ENCODE results near the gene CTXND2.
"Not testable (repeated sequence)": the region's sequence is repeated elsewhere in the genome, so short reads cannot be mapped to it uniquely, and the experiment has no call there.

The CTXND2 gene

GRCh38 chr1:150906813-150907212, 19.9 kb downstream of the CTXND2 start:
- Histone ChIP-seq H3K4me3 (ENCODE audit: insufficient read depth, low read depth, low read length, poor library complexity, severe bottlenecking) (no peak overlapping the region), H3K27me3 (replicated peaks; ENCODE audit: control insufficient read depth, insufficient read depth, low read length, poor library complexity, severe bottlenecking) (no peaks in the 10 kb centered on the region), H3K36me3 (ENCODE audit: control insufficient read depth, insufficient read depth, low read length) (no peaks in the 10 kb centered on the region), H3K9me3 (ENCODE audit: control insufficient read depth, low read length) (no peaks in the 10 kb centered on the region), H3K27ac (ENCODE audit: insufficient read depth, low read length, poor library complexity, severe bottlenecking) (no peak overlapping the region), H3K4me1 (ENCODE audit: control insufficient read depth, insufficient read depth, low read length, poor library complexity, severe bottlenecking) (no peaks in the 10 kb centered on the region)
- no peak for DNase-seq

GRCh38 chr1:150909585-150910180, 22.7 kb downstream of the CTXND2 start:
- Histone ChIP-seq H3K4me1 (ENCODE audit: control insufficient read depth, insufficient read depth, low read length, poor library complexity, severe bottlenecking) (no peaks in the 10 kb centered on the region), H3K4me3 (ENCODE audit: insufficient read depth, low read depth, low read length, poor library complexity, severe bottlenecking) (no peak overlapping the region), H3K27me3 (replicated peaks; ENCODE audit: control insufficient read depth, insufficient read depth, low read length, poor library complexity, severe bottlenecking) (no peaks in the 10 kb centered on the region), H3K9me3 (ENCODE audit: control insufficient read depth, low read length) (no peaks in the 10 kb centered on the region), H3K27ac (ENCODE audit: insufficient read depth, low read length, poor library complexity, severe bottlenecking) (no peak overlapping the region), H3K36me3 (ENCODE audit: control insufficient read depth, insufficient read depth, low read length) (no peaks in the 10 kb centered on the region)
- DNase-seq, result no peak

- no peak for DNase-seq
- no peak overlapping the region for H3K27ac ChIP-seq (ENCODE audit: insufficient read depth, low read length, poor library complexity, severe bottlenecking)
- no peaks in the 10 kb centered on the region for H3K4me1 ChIP-seq (ENCODE audit: control insufficient read depth, insufficient read depth, low read length, poor library complexity, severe bottlenecking)
Measured at GRCh38 chr1:150912623-150913022, 25.7 kb downstream of the CTXND2 start.

GRCh38 chr1:150917387-150917786, 30.5 kb downstream of the CTXND2 start:
- Histone ChIP-seq H3K27me3 (replicated peaks; ENCODE audit: control insufficient read depth, insufficient read depth, low read length, poor library complexity, severe bottlenecking) (no peaks in the 10 kb centered on the region), H3K36me3 (ENCODE audit: control insufficient read depth, insufficient read depth, low read length) (no peaks in the 10 kb centered on the region), H3K4me3 (ENCODE audit: insufficient read depth, low read depth, low read length, poor library complexity, severe bottlenecking) (no peak overlapping the region), H3K27ac (ENCODE audit: insufficient read depth, low read length, poor library complexity, severe bottlenecking) (no peak overlapping the region), H3K9me3 (ENCODE audit: control insufficient read depth, low read length) (no peaks in the 10 kb centered on the region), H3K4me1 (ENCODE audit: control insufficient read depth, insufficient read depth, low read length, poor library complexity, severe bottlenecking) (peaks cover 3% of the 10 kb centered on the region)
- no peak for DNase-seq

More at GRCh38 chr1:150912623-150913022, 25.7 kb downstream of the CTXND2 start:
- Histone ChIP-seq H3K4me3 (ENCODE audit: insufficient read depth, low read depth, low read length, poor library complexity, severe bottlenecking) (no peak overlapping the region), H3K36me3 (ENCODE audit: control insufficient read depth, insufficient read depth, low read length) (no peaks in the 10 kb centered on the region), H3K27me3 (replicated peaks; ENCODE audit: control insufficient read depth, insufficient read depth, low read length, poor library complexity, severe bottlenecking) (no peaks in the 10 kb centered on the region), H3K9me3 (ENCODE audit: control insufficient read depth, low read length) (no peaks in the 10 kb centered on the region)

GRCh38 chr1:150922519-150922975, 35.6 kb downstream of the CTXND2 start:
- Histone ChIP-seq H3K9me3 (ENCODE audit: control insufficient read depth, low read length) (no peaks in the 10 kb centered on the region), H3K36me3 (ENCODE audit: control insufficient read depth, insufficient read depth, low read length) (no peaks in the 10 kb centered on the region), H3K4me1 (ENCODE audit: control insufficient read depth, insufficient read depth, low read length, poor library complexity, severe bottlenecking) (peaks cover 7% of the 10 kb centered on the region), H3K4me3 (ENCODE audit: insufficient read depth, low read depth, low read length, poor library complexity, severe bottlenecking) (no peak overlapping the region), H3K27me3 (replicated peaks; ENCODE audit: control insufficient read depth, insufficient read depth, low read length, poor library complexity, severe bottlenecking) (no peaks in the 10 kb centered on the region), H3K27ac (ENCODE audit: insufficient read depth, low read length, poor library complexity, severe bottlenecking) (no peak overlapping the region)
- DNase-seq, result peak; percentile 20 to 50 (median 39)

- H3K4me3 ChIP-seq (ENCODE audit: insufficient read depth, low read depth, low read length, poor library complexity, severe bottlenecking), result no peak overlapping the region
- peaks cover 14% of the 10 kb centered on the region for H3K36me3 ChIP-seq (ENCODE audit: control insufficient read depth, insufficient read depth, low read length)
- no peak for DNase-seq
- H3K27me3 ChIP-seq (replicated peaks; ENCODE audit: control insufficient read depth, insufficient read depth, low read length, poor library complexity, severe bottlenecking), result no peaks in the 10 kb centered on the region
- peak overlapping the region; percentile 2 for H3K27ac ChIP-seq (ENCODE audit: insufficient read depth, low read length, poor library complexity, severe bottlenecking)
- no peaks in the 10 kb centered on the region for H3K9me3 ChIP-seq (ENCODE audit: control insufficient read depth, low read length)
- peaks cover 7% of the 10 kb centered on the region for H3K4me1 ChIP-seq (ENCODE audit: control insufficient read depth, insufficient read depth, low read length, poor library complexity, severe bottlenecking)
Measured at GRCh38 chr1:150925080-150925479, 38.1 kb downstream of the CTXND2 start.

- Histone ChIP-seq H3K27ac (ENCODE audit: insufficient read depth, low read length, poor library complexity, severe bottlenecking) (peak within 1 kb of the TSS; percentile 85), H3K4me3 (ENCODE audit: insufficient read depth, low read depth, low read length, poor library complexity, severe bottlenecking) (peak within 1 kb of the TSS; percentile 88), H3K4me1 (ENCODE audit: control insufficient read depth, insufficient read depth, low read length, poor library complexity, severe bottlenecking) (peaks cover 7% of the 10 kb centered on the region), H3K9me3 (ENCODE audit: control insufficient read depth, low read length) (no peaks in the 10 kb centered on the region), H3K36me3 (ENCODE audit: control insufficient read depth, insufficient read depth, low read length) (peaks cover 23% of the 10 kb centered on the region), H3K27me3 (replicated peaks; ENCODE audit: control insufficient read depth, insufficient read depth, low read length, poor library complexity, severe bottlenecking) (no peaks in the 10 kb centered on the region)
- peak; percentile 84 to 86 (median 86) for DNase-seq
Measured at GRCh38 chr1:150926097-150926741, 39.3 kb downstream of the CTXND2 start, which contains the start of gene SETDB1. Gene SETDB1, plus strand, starts transcription at chr1:150926363. Its CDS starts 1,352 bp downstream, at chr1:150927715.

GRCh38 chr1:150927624-150928023, 40.7 kb downstream of the CTXND2 start:
- DNase-seq, result no peak

GRCh38 chr1:150928286-150928685, 41.4 kb downstream of the CTXND2 start:
- DNase-seq, result no peak
- H3K36me3 ChIP-seq (ENCODE audit: control insufficient read depth, insufficient read depth, low read length), result peaks cover 40% of the 10 kb centered on the region
- H3K27ac ChIP-seq (ENCODE audit: insufficient read depth, low read length, poor library complexity, severe bottlenecking), result no peak overlapping the region
- H3K4me3 ChIP-seq (ENCODE audit: insufficient read depth, low read depth, low read length, poor library complexity, severe bottlenecking), result no peak overlapping the region
- no peaks in the 10 kb centered on the region for H3K9me3 ChIP-seq (ENCODE audit: control insufficient read depth, low read length)
- no peaks in the 10 kb centered on the region for H3K27me3 ChIP-seq (replicated peaks; ENCODE audit: control insufficient read depth, insufficient read depth, low read length, poor library complexity, severe bottlenecking)
- H3K4me1 ChIP-seq (ENCODE audit: control insufficient read depth, insufficient read depth, low read length, poor library complexity, severe bottlenecking), result no peaks in the 10 kb centered on the region

More at GRCh38 chr1:150927624-150928023, 40.7 kb downstream of the CTXND2 start:
- Histone ChIP-seq H3K4me3 (ENCODE audit: insufficient read depth, low read depth, low read length, poor library complexity, severe bottlenecking) (no peak overlapping the region), H3K4me1 (ENCODE audit: control insufficient read depth, insufficient read depth, low read length, poor library complexity, severe bottlenecking) (peaks cover 2% of the 10 kb centered on the region), H3K27me3 (replicated peaks; ENCODE audit: control insufficient read depth, insufficient read depth, low read length, poor library complexity, severe bottlenecking) (no peaks in the 10 kb centered on the region), H3K9me3 (ENCODE audit: control insufficient read depth, low read length) (no peaks in the 10 kb centered on the region), H3K27ac (ENCODE audit: insufficient read depth, low read length, poor library complexity, severe bottlenecking) (no peak overlapping the region), H3K36me3 (ENCODE audit: control insufficient read depth, insufficient read depth, low read length) (peaks cover 34% of the 10 kb centered on the region)

GRCh38 chr1:150928775-150929174, 41.8 kb downstream of the CTXND2 start:
- not testable (repeated sequence) for H3K27me3 ChIP-seq (replicated peaks; ENCODE audit: control insufficient read depth, insufficient read depth, low read length, poor library complexity, severe bottlenecking); H3K4me3 ChIP-seq (ENCODE audit: insufficient read depth, low read depth, low read length, poor library complexity, severe bottlenecking); H3K9me3 ChIP-seq (ENCODE audit: control insufficient read depth, low read length); H3K4me1 ChIP-seq (ENCODE audit: control insufficient read depth, insufficient read depth, low read length, poor library complexity, severe bottlenecking); H3K27ac ChIP-seq (ENCODE audit: insufficient read depth, low read length, poor library complexity, severe bottlenecking); DNase-seq
- peaks cover 42% of the 10 kb centered on the region for H3K36me3 ChIP-seq (ENCODE audit: control insufficient read depth, insufficient read depth, low read length)
